ENCODE data around the gene NEGR1.

Gene NEGR1

DNA sequence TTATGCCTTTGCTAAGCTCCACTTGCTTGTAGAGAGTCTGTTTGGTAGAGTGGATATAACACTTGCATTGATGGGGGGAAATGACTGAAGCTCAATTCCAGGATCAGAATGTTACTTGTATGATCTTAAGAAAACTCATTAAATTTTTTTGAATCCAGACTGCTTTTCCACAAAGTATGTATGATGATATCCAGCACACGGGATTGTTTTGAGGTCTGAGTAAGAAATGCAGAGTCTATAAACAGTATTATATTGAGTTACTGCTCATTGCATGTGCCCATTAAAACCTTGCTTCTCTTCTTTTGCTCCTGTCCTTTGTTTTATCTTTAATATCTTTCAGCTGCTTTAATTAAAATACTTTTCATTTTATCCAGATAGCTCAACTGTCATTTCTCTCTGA is 631.1 kb downstream of the NEGR1 start:
- no peak for TF ChIP-seq EZH2phosphoT487 (IDR thresholded peaks at IDR 0.05; ENCODE audit: borderline replicate concordance)
- TF ChIP-seq, protein P1, sequence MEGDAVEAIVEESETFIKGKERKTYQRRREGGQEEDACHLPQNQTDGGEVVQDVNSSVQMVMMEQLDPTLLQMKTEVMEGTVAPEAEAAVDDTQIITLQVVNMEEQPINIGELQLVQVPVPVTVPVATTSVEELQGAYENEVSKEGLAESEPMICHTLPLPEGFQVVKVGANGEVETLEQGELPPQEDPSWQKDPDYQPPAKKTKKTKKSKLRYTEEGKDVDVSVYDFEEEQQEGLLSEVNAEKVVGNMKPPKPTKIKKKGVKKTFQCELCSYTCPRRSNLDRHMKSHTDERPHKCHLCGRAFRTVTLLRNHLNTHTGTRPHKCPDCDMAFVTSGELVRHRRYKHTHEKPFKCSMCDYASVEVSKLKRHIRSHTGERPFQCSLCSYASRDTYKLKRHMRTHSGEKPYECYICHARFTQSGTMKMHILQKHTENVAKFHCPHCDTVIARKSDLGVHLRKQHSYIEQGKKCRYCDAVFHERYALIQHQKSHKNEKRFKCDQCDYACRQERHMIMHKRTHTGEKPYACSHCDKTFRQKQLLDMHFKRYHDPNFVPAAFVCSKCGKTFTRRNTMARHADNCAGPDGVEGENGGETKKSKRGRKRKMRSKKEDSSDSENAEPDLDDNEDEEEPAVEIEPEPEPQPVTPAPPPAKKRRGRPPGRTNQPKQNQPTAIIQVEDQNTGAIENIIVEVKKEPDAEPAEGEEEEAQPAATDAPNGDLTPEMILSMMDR (conservative IDR thresholded peaks at IDR 0.05; ENCODE audit: low read length) = no peak
- Histone ChIP-seq H2AFZ (ENCODE audit: low read length) (no peak overlapping the region), H3K9me3 (ENCODE audit: insufficient read depth, low read depth, low read length) (no peaks in the 10 kb centered on the region), H4K20me1 (ENCODE audit: insufficient read depth, low read length, poor library complexity, severe bottlenecking) (no peaks in the 10 kb centered on the region), H3K4me1 (ENCODE audit: insufficient read depth, low read length, poor library complexity, severe bottlenecking) (peaks cover 8% of the 10 kb centered on the region), H3K9me2 (replicated peaks; ENCODE audit: low read depth, low read length) (no peaks in the 10 kb centered on the region), H3K27me3 (ENCODE audit: insufficient read depth, low read length, poor library complexity, severe bottlenecking) (no peaks in the 10 kb centered on the region), H3K9ac (ENCODE audit: low read depth, low read length, poor library complexity, severe bottlenecking) (no peak overlapping the region), H3K4me2 (ENCODE audit: low read depth, low read length, poor library complexity, severe bottlenecking) (no peak overlapping the region), H3K79me2 (ENCODE audit: insufficient read depth, low read length) (no peaks in the 10 kb centered on the region), H3K36me3 (ENCODE audit: insufficient read depth, low read length) (no peaks in the 10 kb centered on the region), H3F3A (ENCODE audit: low read depth) (no peaks in the 10 kb centered on the region), H3K4me3 (ENCODE audit: low read length, poor library complexity, severe bottlenecking) (no peak overlapping the region)

DNA sequence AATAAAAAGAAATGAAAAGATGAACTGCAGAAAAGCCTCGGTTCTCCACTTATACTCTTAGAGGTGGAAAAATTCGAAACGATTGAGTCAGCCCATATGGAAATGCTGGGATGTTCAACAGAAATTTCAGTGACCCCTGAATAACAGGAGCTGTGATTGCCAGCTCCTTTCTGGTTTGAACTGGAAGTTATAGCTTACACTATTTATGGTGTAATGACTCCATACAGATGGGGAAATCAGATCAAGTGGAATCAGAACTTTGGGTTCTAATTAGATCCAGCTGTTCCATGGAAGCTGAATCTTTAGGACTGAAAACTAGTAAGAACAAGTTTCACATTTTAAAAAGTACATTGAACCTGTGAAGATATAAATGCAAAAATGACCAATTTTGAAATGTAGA is 632.2 kb downstream of the NEGR1 start:
- H3K4me2 ChIP-seq (ENCODE audit: low read depth, low read length, poor library complexity, severe bottlenecking) = no peak overlapping the region
- no peaks in the 10 kb centered on the region for H3K27me3 ChIP-seq (ENCODE audit: insufficient read depth, low read length, poor library complexity, severe bottlenecking)
- no peaks in the 10 kb centered on the region for H3K36me3 ChIP-seq (ENCODE audit: insufficient read depth, low read length)
- H4K20me1 ChIP-seq (ENCODE audit: insufficient read depth, low read length, poor library complexity, severe bottlenecking) = no peaks in the 10 kb centered on the region
- H3F3A ChIP-seq (ENCODE audit: low read depth) = no peaks in the 10 kb centered on the region
- H3K9ac ChIP-seq (ENCODE audit: low read depth, low read length, poor library complexity, severe bottlenecking) = no peak overlapping the region
- no peak overlapping the region for H3K4me3 ChIP-seq (ENCODE audit: low read length, poor library complexity, severe bottlenecking)
- no peaks in the 10 kb centered on the region for H3K9me3 ChIP-seq (ENCODE audit: insufficient read depth, low read depth, low read length)
- H3K4me1 ChIP-seq (ENCODE audit: insufficient read depth, low read length, poor library complexity, severe bottlenecking) = peaks cover 8% of the 10 kb centered on the region
- no peak overlapping the region for H2AFZ ChIP-seq (ENCODE audit: low read length)
- H3K79me2 ChIP-seq (ENCODE audit: insufficient read depth, low read length) = no peaks in the 10 kb centered on the region
- H3K9me2 ChIP-seq (replicated peaks; ENCODE audit: low read depth, low read length) = no peaks in the 10 kb centered on the region
- TF ChIP-seq, protein P1 (conservative IDR thresholded peaks at IDR 0.05; ENCODE audit: low read length) = no peak
- no peak for TF ChIP-seq EZH2phosphoT487 (IDR thresholded peaks at IDR 0.05; ENCODE audit: borderline replicate concordance)

DNA sequence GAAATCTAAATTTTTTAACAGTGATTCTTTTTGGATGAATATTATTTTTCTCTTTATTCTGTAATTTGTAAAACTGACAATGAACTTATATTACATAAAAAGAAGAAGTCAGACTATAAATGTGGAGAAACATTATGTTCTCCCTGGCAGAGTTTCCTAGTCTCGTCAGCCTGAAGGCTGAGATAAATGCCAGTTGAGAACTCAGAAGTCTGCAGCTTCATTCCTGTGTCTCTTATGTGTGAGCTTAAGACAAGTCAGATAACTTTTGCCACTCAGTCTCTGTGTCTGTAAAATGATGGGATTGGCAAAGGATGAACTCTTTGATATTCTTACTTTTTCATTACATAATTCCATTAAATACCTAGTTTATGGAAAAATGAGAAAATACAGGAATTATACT is 632.7 kb downstream of the NEGR1 start:
- no peaks in the 10 kb centered on the region for H3K9me3 ChIP-seq (ENCODE audit: insufficient read depth, low read depth, low read length)
- H3K36me3 ChIP-seq (ENCODE audit: insufficient read depth, low read length) = no peaks in the 10 kb centered on the region
- H3K4me2 ChIP-seq (ENCODE audit: low read depth, low read length, poor library complexity, severe bottlenecking) = no peak overlapping the region
- no peaks in the 10 kb centered on the region for H4K20me1 ChIP-seq (ENCODE audit: insufficient read depth, low read length, poor library complexity, severe bottlenecking)
- no peaks in the 10 kb centered on the region for H3K9me2 ChIP-seq (replicated peaks; ENCODE audit: low read depth, low read length)
- H3K4me3 ChIP-seq (ENCODE audit: low read length, poor library complexity, severe bottlenecking) = no peak overlapping the region
- TF ChIP-seq, protein P1 (conservative IDR thresholded peaks at IDR 0.05; ENCODE audit: low read length) = no peak
- no peak for TF ChIP-seq EZH2phosphoT487 (IDR thresholded peaks at IDR 0.05; ENCODE audit: borderline replicate concordance)
- H3K79me2 ChIP-seq (ENCODE audit: insufficient read depth, low read length) = no peaks in the 10 kb centered on the region
- no peaks in the 10 kb centered on the region for H3F3A ChIP-seq (ENCODE audit: low read depth)
- H3K9ac ChIP-seq (ENCODE audit: low read depth, low read length, poor library complexity, severe bottlenecking) = no peak overlapping the region
- no peaks in the 10 kb centered on the region for H3K27me3 ChIP-seq (ENCODE audit: insufficient read depth, low read length, poor library complexity, severe bottlenecking)
- peaks cover 8% of the 10 kb centered on the region for H3K4me1 ChIP-seq (ENCODE audit: insufficient read depth, low read length, poor library complexity, severe bottlenecking)
- no peak overlapping the region for H2AFZ ChIP-seq (ENCODE audit: low read length)

Data from Loucy (cell line).